Peyer's patch (tissue), 4 donors: ENCODE results near the gene PNPT1.

ENCODE experiments used
- POLR2A ChIP-seq, 2 donors: fragments of 450-650 bp; IDR thresholded peaks; one replicate each; pipeline ENCODE4 v1.5.1; 2017; ENCODE audit warnings: antibody characterized with exemption in 2 of 2, mild to moderate bottlenecking in 2 of 2, moderate library complexity in 2 of 2
- TF ChIP-seq, protein P1 (sequence below), 6 experiments: fragments of 450-650 bp in 4 of 6; fragments of 200-600 bp in 2 of 6; sonication (generic) in 1 of 6; IDR thresholded peaks; one replicate each; pipeline ENCODE4 v1.5.1; 2017 to 2019; ENCODE audit warnings: antibody characterized with exemption in 6 of 6, mild to moderate bottlenecking in 3 of 6, moderate library complexity in 1 of 6

DNA sequence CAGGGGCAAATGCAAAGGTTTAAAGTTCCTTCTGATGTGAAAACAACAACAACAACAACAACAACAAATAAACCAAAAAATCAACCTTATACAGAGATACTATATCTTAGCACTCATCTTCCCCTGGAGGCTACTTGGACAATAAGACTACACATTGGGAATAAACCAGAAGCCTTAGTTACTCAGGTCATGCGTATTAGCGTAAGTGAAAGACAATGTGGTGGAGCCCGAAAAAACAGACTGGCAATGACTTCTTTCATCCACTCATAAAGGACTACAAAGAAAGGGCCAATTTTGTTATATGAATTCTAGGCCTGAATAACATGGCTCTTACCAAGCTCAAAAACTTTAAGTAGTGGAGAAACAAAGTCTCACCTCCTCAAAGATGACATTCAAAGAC is 56.8 kb downstream of the PNPT1 start:
- TF ChIP-seq, protein P1, sequence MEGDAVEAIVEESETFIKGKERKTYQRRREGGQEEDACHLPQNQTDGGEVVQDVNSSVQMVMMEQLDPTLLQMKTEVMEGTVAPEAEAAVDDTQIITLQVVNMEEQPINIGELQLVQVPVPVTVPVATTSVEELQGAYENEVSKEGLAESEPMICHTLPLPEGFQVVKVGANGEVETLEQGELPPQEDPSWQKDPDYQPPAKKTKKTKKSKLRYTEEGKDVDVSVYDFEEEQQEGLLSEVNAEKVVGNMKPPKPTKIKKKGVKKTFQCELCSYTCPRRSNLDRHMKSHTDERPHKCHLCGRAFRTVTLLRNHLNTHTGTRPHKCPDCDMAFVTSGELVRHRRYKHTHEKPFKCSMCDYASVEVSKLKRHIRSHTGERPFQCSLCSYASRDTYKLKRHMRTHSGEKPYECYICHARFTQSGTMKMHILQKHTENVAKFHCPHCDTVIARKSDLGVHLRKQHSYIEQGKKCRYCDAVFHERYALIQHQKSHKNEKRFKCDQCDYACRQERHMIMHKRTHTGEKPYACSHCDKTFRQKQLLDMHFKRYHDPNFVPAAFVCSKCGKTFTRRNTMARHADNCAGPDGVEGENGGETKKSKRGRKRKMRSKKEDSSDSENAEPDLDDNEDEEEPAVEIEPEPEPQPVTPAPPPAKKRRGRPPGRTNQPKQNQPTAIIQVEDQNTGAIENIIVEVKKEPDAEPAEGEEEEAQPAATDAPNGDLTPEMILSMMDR (IDR thresholded peaks at IDR 0.05), result no peak
- TF ChIP-seq POLR2A (IDR thresholded peaks at IDR 0.05), result no peak
